ENCODE data around the gene NEDD8.

DNA sequence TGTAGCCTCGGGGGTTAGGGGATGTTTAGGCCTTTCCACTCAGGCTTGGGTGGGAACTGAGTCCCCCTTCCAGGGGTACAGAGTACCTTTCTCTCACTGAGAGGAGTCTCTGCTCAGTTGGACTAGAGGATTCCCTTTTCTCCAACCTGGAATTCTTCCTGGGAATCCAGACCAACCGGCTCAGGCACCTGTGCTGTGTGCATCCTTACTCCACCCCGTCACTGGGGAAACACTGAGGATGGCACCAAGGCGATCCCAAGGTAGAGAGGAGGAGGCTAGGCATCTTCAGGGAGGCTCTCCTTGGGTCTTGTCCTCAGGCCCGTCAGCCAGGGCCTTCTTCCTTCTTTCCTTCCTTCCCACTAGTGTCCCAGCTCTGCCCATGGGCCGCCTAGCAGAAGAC lies 31.7 kb upstream of the NEDD8 start:
- TF ChIP-seq, protein P1, sequence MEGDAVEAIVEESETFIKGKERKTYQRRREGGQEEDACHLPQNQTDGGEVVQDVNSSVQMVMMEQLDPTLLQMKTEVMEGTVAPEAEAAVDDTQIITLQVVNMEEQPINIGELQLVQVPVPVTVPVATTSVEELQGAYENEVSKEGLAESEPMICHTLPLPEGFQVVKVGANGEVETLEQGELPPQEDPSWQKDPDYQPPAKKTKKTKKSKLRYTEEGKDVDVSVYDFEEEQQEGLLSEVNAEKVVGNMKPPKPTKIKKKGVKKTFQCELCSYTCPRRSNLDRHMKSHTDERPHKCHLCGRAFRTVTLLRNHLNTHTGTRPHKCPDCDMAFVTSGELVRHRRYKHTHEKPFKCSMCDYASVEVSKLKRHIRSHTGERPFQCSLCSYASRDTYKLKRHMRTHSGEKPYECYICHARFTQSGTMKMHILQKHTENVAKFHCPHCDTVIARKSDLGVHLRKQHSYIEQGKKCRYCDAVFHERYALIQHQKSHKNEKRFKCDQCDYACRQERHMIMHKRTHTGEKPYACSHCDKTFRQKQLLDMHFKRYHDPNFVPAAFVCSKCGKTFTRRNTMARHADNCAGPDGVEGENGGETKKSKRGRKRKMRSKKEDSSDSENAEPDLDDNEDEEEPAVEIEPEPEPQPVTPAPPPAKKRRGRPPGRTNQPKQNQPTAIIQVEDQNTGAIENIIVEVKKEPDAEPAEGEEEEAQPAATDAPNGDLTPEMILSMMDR (conservative IDR thresholded peaks at IDR 0.05): no peak
- TF ChIP-seq ZFX (IDR thresholded peaks at IDR 0.05): no peak

All from C4-2B (cell line).